ENCODE results near the gene ODF4. TPM values are rescaled to one million over a fixed set of nuclear protein-coding genes. Genes with fewer than 3 reads are reported as not detected.
"Not testable (repeated sequence)": the region's sequence is repeated elsewhere in the genome, so short reads cannot be mapped to it uniquely, and the experiment has no call there.

ODF4 gene
- total RNA-seq, 1 experiment from 2014 or later = not detected

DNA sequence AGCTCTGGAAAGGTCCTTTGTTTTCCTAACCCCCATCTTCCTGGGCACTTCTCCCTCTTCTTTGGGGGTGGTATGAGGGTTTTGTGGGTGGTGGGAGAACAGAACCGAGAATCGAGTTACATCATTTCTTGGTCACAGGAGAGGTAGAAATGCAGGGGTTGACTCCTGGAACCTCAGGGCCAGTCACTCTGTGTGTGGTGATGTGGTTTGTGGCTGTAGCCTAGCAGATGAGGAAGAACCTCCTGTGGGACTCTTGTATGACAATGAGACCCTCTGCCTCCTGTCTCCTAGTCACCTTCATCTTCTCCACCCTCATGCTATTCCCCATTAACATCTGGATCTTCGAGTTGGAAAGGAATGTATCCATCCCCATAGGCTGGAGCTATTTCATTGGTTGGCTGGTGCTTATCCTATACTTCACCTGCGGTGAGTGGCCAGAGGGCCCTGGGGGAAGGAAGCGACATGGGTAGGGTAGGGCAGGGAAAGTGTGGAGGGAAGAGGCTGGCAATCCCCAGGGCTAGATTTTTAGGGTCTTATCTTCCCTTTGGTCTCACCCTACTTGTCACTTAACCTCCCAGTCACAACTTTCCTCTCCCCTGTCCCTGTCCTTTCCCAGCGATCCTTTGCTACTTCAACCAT, 5.5 kb downstream of the ODF4 start:
- Histone ChIP-seq H3K27me3 (ENCODE audit: insufficient read depth, low read depth) (no peaks in the 10 kb centered on the region; the same call in 1 of the 2 replicates), H2AFZ (no peak overlapping the region), H3K36me3 (ENCODE audit: low read depth) (no peaks in the 10 kb centered on the region), H3K4me2 (no peak overlapping the region), H3K9me2 (ENCODE audit: insufficient read depth) (no peaks in the 10 kb centered on the region), H3K79me2 (ENCODE audit: low read depth) (no peaks in the 10 kb centered on the region), H3F3A (ENCODE audit: insufficient read depth, low read depth) (no peaks in the 10 kb centered on the region), H3K27ac (no peak overlapping the region), H4K20me1 (ENCODE audit: insufficient read depth) (no peaks in the 10 kb centered on the region), H3K4me1 (replicated peaks; ENCODE audit: insufficient read depth) (no peaks in the 10 kb centered on the region), H3K9me3 (ENCODE audit: insufficient read depth, low read depth) (no peaks in the 10 kb centered on the region), H3K4me3 (no peak overlapping the region)
- TF ChIP-seq CTCF (conservative IDR thresholded peaks at IDR 0.05) = no peak
- no peak for TF ChIP-seq EZH2 (IDR thresholded peaks at IDR 0.05; ENCODE audit: low read depth)
- intact Hi-C loops (cut with micrococcal nuclease; ENCODE audit: unreplicated experiment) = no loop called here
- no TSS peak for BruUV-seq (replicated peaks)
- DNase-seq = no peak
- ChIA-PET CTCF (interaction anchor here (0.6 kb wide), 1 partner anchor 47 kb away, joined by 3 read pairs; no protein-coding TSS in a partner anchor), POLR2A (ENCODE audit: unreplicated experiment) (no interaction called here)

DNA sequence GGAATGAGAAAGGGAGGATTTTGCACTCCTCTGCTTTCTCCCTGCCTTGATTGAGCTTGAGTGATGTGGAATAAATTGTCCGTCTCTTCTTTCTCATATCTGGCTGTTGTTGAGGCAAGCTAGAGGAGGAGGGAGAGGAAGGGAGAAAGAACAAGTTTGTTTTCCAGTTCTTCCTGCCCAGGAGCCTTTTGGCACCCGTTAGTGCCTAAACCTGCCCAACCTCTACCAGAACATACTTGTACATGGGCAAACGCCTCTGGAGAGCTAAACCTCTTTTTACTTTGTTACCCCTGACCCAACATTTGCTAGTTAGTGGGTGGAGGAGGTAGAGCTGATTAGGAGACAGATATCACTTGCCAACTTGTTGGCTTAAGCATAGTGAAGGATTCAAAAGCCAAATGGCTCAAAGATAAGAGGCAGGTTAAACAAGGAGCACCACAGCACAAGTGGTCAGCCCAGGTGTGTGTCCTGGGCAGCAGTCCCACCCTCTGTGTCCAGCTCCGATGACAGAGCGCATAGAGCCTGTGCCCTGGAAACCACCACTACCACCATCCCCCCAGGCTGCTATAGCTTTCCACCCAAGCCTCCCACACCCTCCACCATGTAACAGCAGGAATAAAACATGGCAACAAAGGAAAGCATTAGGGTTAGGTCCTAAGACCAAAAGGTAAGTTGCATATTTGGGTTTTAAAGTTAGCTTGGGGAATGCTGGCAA, 6.5 kb downstream of the ODF4 start:
- ChIA-PET CTCF (interaction anchor here (0.6 kb wide), 1 partner anchor 48 kb away, joined by 3 read pairs; no protein-coding TSS in a partner anchor), POLR2A (ENCODE audit: unreplicated experiment) (interaction anchor here (0.6 kb wide), 1 partner anchor 862 kb away, joined by 4 read pairs; the partner anchor contains the start of gene POLR2A)
- H3K4me2 ChIP-seq = no peak overlapping the region
- H3K27me3 ChIP-seq (ENCODE audit: insufficient read depth, low read depth) = no peaks in the 10 kb centered on the region; the same call in 1 of the 2 replicates
- H3K9me3 ChIP-seq (ENCODE audit: insufficient read depth, low read depth) = no peaks in the 10 kb centered on the region
- H3F3A ChIP-seq (ENCODE audit: insufficient read depth, low read depth) = no peaks in the 10 kb centered on the region
- TF ChIP-seq CTCF (conservative IDR thresholded peaks at IDR 0.05) (no peak), EZH2 (IDR thresholded peaks at IDR 0.05; ENCODE audit: low read depth) (no peak)
- H4K20me1 ChIP-seq (ENCODE audit: insufficient read depth) = no peaks in the 10 kb centered on the region
- H3K9me2 ChIP-seq (ENCODE audit: insufficient read depth) = no peaks in the 10 kb centered on the region
- no peak overlapping the region for H3K27ac ChIP-seq
- intact Hi-C loops (cut with micrococcal nuclease; ENCODE audit: unreplicated experiment) = no loop called here
- H3K79me2 ChIP-seq (ENCODE audit: low read depth) = no peaks in the 10 kb centered on the region
- BruUV-seq (replicated peaks) = no TSS peak
- H3K36me3 ChIP-seq (ENCODE audit: low read depth) = no peaks in the 10 kb centered on the region
- H3K4me1 ChIP-seq (replicated peaks; ENCODE audit: insufficient read depth) = no peaks in the 10 kb centered on the region
- no peak overlapping the region for H3K4me3 ChIP-seq
- no peak overlapping the region for H2AFZ ChIP-seq
- DNase-seq = no peak

DNA sequence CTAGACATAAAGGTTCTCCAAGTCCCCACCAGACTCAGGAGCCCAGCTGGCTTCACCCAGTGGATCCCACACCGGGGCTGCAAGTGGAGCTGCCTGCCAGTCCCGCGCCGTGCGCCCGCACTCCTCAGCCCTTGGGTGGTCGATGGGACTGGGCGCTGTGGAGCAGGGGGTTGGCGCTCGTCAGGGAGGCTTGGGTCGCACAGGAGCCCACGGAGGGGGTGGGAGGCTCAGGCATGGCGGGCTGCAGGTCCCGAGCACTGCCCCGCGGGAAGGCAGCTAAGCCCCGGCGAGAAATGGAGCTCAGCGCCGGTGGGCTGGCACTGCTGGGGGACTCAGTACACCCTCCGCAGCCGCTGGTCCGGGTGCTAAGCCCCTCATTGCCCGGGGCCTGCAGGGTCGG, 7.4 kb downstream of the ODF4 start:
- H3F3A ChIP-seq (ENCODE audit: insufficient read depth, low read depth); H2AFZ ChIP-seq; H4K20me1 ChIP-seq (ENCODE audit: insufficient read depth); H3K4me3 ChIP-seq; H3K36me3 ChIP-seq (ENCODE audit: low read depth); H3K4me2 ChIP-seq; H3K27ac ChIP-seq; BruUV-seq (replicated peaks); H3K9me3 ChIP-seq (ENCODE audit: insufficient read depth, low read depth); intact Hi-C loops (cut with micrococcal nuclease; ENCODE audit: unreplicated experiment); DNase-seq; H3K4me1 ChIP-seq (replicated peaks; ENCODE audit: insufficient read depth); H3K79me2 ChIP-seq (ENCODE audit: low read depth); CTCF ChIA-PET; H3K27me3 ChIP-seq (ENCODE audit: insufficient read depth, low read depth); H3K9me2 ChIP-seq (ENCODE audit: insufficient read depth): not testable (repeated sequence)
- POLR2A ChIA-PET (ENCODE audit: unreplicated experiment) = interaction anchor here (0.6 kb wide), 1 partner anchor 863 kb away, joined by 4 read pairs; the partner anchor contains the start of gene POLR2A

All from PC-9 (cell line).